Activated CD4-positive, alpha-beta T cell treated with anti-CD3 and anti-CD28 coated beads, Interleukin-2, amount 10 ng/mL, durations not matched to agents 24 days and 14 days (primary cell): ENCODE measurements around the gene PAQR8. TPM values are rescaled to one million over a fixed set of nuclear protein-coding genes. Genes with fewer than 3 reads are reported as not detected.
"Not testable (repeated sequence)": the region's sequence is repeated elsewhere in the genome, so short reads cannot be mapped to it uniquely, and the experiment has no call there.

Experiments used
- DNase-seq: peaks from one replicate; pipeline ENCODE4 v3.0.0; 2022
- H3K27ac Mint-ChIP-seq: one replicate; pipeline ENCODE4 v1.8.0; 2022; ENCODE audit warnings: mild to moderate bottlenecking, mixed read lengths
- H3K27me3 Mint-ChIP-seq: one replicate; pipeline ENCODE4 v1.8.0; 2022; ENCODE audit warnings: mixed read lengths
- H3K36me3 Mint-ChIP-seq: one replicate; pipeline ENCODE4 v1.8.0; 2022; ENCODE audit warnings: low read depth, mild to moderate bottlenecking, mixed read lengths
- H3K4me1 Mint-ChIP-seq: one replicate; pipeline ENCODE4 v1.8.0; 2021; ENCODE audit warnings: mixed read lengths
- H3K4me3 Mint-ChIP-seq: one replicate; pipeline ENCODE4 v1.8.0; 2022; ENCODE audit warnings: mild to moderate bottlenecking, moderate library complexity, mixed read lengths
- H3K9me3 Mint-ChIP-seq: one replicate; pipeline ENCODE4 v1.8.0; 2021; ENCODE audit warnings: mixed read lengths
- intact Hi-C: fragments of 100-400 bp; cut with micrococcal nuclease; formaldehyde crosslinking; loops from one replicate; pipeline ENCODE4 v1.15.1; 2023
- total RNA-seq: library from RNA; stranded (reverse); gene quantifications from 2 replicates; pipeline ENCODE4 v1.2.3, GENCODE V29; 2022

PAQR8 gene
- total RNA-seq, 1 donor from 2014 or later = 4.8 TPM

- Mint-ChIP-seq H3K4me3 (no peak overlapping the region), H3K27ac (no peak overlapping the region), H3K27me3 (peaks cover 13% of the 10 kb centered on the region), H3K4me1 (peaks cover 25% of the 10 kb centered on the region), H3K9me3 (no peaks in the 10 kb centered on the region), H3K36me3 (no peaks in the 10 kb centered on the region)
- intact Hi-C loops = loop anchor here (1.0 to 2.0 kb wide), 2 partner anchors 183 to 247 kb away; no protein-coding TSS in a partner anchor
- no peak for DNase-seq
Observed at GRCh38 chr6:52415917-52416628, 54.1 kb downstream of the PAQR8 start.

GRCh38 chr6:52416629-52417151 lies 54.7 kb downstream of the PAQR8 start:
- Mint-ChIP-seq H3K27me3 (peaks cover 13% of the 10 kb centered on the region), H3K4me3 (no peak overlapping the region), H3K4me1 (peaks cover 25% of the 10 kb centered on the region), H3K27ac (no peak overlapping the region), H3K36me3 (no peaks in the 10 kb centered on the region), H3K9me3 (no peaks in the 10 kb centered on the region)
- peak; percentile 87 for DNase-seq
- intact Hi-C loops = loop anchor here (1.0 to 2.0 kb wide), 2 partner anchors 182 to 247 kb away; no protein-coding TSS in a partner anchor

- H3K9me3 Mint-ChIP-seq = no peaks in the 10 kb centered on the region
- peaks cover 9% of the 10 kb centered on the region for H3K27me3 Mint-ChIP-seq
- H3K4me1 Mint-ChIP-seq = peaks cover 25% of the 10 kb centered on the region
- no peak for DNase-seq
- H3K4me3 Mint-ChIP-seq = no peak overlapping the region
- intact Hi-C loops = loop anchor here (2.0 kb wide), 1 partner anchor 181 kb away; no protein-coding TSS in a partner anchor
- H3K27ac Mint-ChIP-seq = no peak overlapping the region
- no peaks in the 10 kb centered on the region for H3K36me3 Mint-ChIP-seq
Observed at GRCh38 chr6:52417675-52418111, 55.7 kb downstream of the PAQR8 start.

- Mint-ChIP-seq H3K36me3 (no peaks in the 10 kb centered on the region), H3K9me3 (no peaks in the 10 kb centered on the region), H3K4me3 (no peak overlapping the region), H3K27ac (no peak overlapping the region), H3K27me3 (peaks cover 12% of the 10 kb centered on the region), H3K4me1 (peaks cover 25% of the 10 kb centered on the region)
- intact Hi-C loops = no loop called here
- DNase-seq = no peak
Observed at GRCh38 chr6:52418606-52419005, 56.7 kb downstream of the PAQR8 start.

DNA sequence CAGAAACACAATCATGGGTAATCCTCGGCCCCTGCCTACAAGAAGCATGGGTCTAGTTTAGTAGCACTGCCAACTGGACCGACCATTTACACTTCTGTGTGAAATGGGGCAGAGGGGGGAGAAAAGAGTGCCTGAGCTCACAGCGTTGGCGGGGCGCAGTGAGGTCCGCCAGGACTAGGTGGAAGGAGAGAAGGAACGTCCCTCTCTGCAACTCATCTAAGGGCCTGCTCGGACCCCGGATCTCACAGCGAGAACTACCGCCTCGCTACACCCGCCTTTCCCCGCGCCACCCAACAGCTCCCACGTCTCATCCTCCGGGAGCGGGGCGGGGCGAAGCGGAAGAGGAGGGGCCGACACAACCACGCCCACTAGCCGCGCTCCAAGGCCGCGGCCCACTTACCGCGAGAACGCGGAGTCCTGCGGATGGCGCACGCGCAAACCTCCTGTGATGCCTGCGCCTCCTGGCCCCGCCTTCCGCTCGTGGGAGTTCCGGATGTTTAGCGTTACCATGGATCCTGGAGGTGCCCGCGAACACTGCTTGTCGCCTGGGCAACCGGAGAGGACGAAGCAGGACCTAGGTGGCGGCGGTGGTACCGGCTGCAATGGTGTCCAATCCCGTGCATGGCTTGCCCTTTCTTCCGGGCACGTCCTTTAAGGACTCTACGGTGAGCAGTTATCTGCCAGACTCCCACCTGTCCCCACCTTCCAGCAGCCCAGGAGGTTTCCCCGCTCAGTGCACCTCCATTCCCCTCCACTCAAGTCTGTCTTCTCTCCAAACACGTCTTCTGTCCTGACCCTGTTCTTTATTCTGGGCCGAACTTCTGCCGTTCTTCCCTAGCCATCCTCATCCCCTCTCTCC lies 58.1 kb downstream of the PAQR8 start, which contains the start of gene EFHC1:
TSS of gene EFHC1 (plus strand) at position 534 of the 859 bp plus-strand sequence. CDS start at position 603, 69 bp downstream.
- Mint-ChIP-seq H3K4me3 (no peak within 1 kb of the TSS), H3K36me3 (no peaks in the 10 kb centered on the region), H3K27ac (no peak within 1 kb of the TSS), H3K4me1 (peaks cover 23% of the 10 kb centered on the region), H3K9me3 (no peaks in the 10 kb centered on the region), H3K27me3 (peaks cover 11% of the 10 kb centered on the region)
- DNase-seq = peak; percentile 100
- intact Hi-C loops = loop anchor here (1.0 to 2.0 kb wide), 7 partner anchors 21 to 645 kb away; partner anchors contain the start of genes FBXO9, GSTA4 and MCM3

- intact Hi-C loops = loop anchor here (1.0 to 2.0 kb wide), 7 partner anchors 22 to 644 kb away; partner anchors contain the start of genes FBXO9, GSTA4 and MCM3
- no peak overlapping the region for H3K27ac Mint-ChIP-seq
Observed at GRCh38 chr6:52420668-52421358, 58.9 kb downstream of the PAQR8 start.

DNA sequence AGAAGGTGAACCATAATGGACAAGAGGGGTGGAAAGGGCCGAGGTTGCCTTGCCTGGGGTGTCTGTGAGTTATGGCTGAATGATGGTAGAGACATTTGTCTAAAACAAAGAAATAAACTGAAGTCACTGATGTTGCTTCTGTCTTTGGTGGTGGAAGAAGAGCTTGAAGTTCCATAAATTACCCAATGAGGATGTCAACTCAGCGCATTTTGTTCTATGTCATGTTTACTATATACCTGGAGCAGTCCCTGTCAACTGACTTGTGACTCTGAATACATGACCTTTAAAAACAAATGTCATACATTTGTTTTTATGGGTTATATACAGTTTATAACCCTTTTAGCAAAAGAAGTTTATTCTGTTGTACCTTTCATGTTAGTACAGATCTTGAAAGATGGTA lies 60.2 kb downstream of the PAQR8 start:
- intact Hi-C loops = no loop called here
- no peak for DNase-seq
- peaks cover 11% of the 10 kb centered on the region for H3K27me3 Mint-ChIP-seq

More at GRCh38 chr6:52420668-52421358, 58.9 kb downstream of the PAQR8 start:
- no peaks in the 10 kb centered on the region for H3K9me3 Mint-ChIP-seq
- peaks cover 11% of the 10 kb centered on the region for H3K27me3 Mint-ChIP-seq
- H3K4me3 Mint-ChIP-seq = no peak overlapping the region
- H3K36me3 Mint-ChIP-seq = no peaks in the 10 kb centered on the region
- H3K4me1 Mint-ChIP-seq = peaks cover 17% of the 10 kb centered on the region
- DNase-seq = no peak

GRCh38 chr6:52423448-52423847 lies 61.5 kb downstream of the PAQR8 start:
- intact Hi-C loops = no loop called here
- Mint-ChIP-seq H3K9me3 (no peaks in the 10 kb centered on the region), H3K27ac (no peak overlapping the region), H3K36me3 (no peaks in the 10 kb centered on the region), H3K4me1 (peaks cover 7% of the 10 kb centered on the region), H3K27me3 (peaks cover 9% of the 10 kb centered on the region), H3K4me3 (no peak overlapping the region)
- no peak for DNase-seq

More for the DNA sequence above, 60.2 kb downstream of the PAQR8 start:
- Mint-ChIP-seq H3K27ac (no peak overlapping the region), H3K4me3 (no peak overlapping the region), H3K4me1 (peaks cover 10% of the 10 kb centered on the region), H3K9me3 (no peaks in the 10 kb centered on the region), H3K36me3 (no peaks in the 10 kb centered on the region)

DNA sequence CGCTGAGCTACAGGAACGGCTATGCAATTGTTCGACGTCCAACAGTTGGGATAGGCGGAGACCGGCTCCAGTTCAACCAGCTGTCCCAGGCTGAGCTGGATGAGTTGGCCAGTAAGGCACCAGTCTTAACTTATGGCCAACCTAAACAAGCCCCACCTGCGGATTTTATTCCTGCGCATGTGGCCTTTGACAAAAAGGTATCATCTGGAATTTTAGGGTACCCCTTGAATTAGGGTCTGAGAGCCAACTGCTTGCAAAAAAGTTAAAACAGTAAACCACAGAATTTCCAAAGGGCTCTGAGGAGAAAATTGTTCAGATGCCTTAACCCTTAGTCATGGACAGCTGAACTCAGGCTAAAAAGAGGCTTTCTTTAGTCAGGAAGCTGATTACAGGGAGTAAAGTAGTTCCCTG lies 62.0 kb downstream of the PAQR8 start:
- peaks cover 7% of the 10 kb centered on the region for H3K4me1 Mint-ChIP-seq
- no peak for DNase-seq
- no peak overlapping the region for H3K27ac Mint-ChIP-seq
- no peak overlapping the region for H3K4me3 Mint-ChIP-seq
- intact Hi-C loops = no loop called here
- H3K27me3 Mint-ChIP-seq = peaks cover 10% of the 10 kb centered on the region
- H3K36me3 Mint-ChIP-seq = no peaks in the 10 kb centered on the region
- H3K9me3 Mint-ChIP-seq = no peaks in the 10 kb centered on the region

DNA sequence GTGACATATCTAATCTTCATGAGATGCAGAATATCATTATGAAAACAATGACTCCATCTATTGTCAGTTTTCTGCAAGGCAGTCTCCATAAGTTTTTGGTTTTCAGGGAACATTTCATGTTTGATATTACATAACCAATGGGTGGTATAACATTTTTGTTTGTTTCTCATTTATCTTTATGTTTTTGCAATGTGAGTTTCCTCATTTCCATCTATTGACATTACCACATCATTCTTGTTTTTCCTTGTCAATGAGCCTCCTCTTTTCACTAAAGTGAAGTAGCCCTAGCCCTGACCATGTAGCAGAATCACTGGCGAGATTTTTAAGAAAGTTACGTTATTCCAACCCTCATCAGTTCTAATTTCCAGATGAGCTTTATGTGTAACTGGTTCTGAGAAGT lies 62.6 kb downstream of the PAQR8 start:
- no peaks in the 10 kb centered on the region for H3K36me3 Mint-ChIP-seq
- intact Hi-C loops = no loop called here
- no peak for DNase-seq
- peaks cover 13% of the 10 kb centered on the region for H3K27me3 Mint-ChIP-seq
- no peak overlapping the region for H3K4me3 Mint-ChIP-seq
- no peak overlapping the region for H3K27ac Mint-ChIP-seq
- H3K9me3 Mint-ChIP-seq = no peaks in the 10 kb centered on the region
- peaks cover 3% of the 10 kb centered on the region for H3K4me1 Mint-ChIP-seq

- Mint-ChIP-seq H3K36me3 (no peaks in the 10 kb centered on the region), H3K4me3 (no peak overlapping the region), H3K27ac (no peak overlapping the region), H3K9me3 (peaks cover 4% of the 10 kb centered on the region), H3K4me1 (peaks cover 4% of the 10 kb centered on the region), H3K27me3 (peaks cover 16% of the 10 kb centered on the region)
- DNase-seq = no peak
- intact Hi-C loops = no loop called here
Observed at GRCh38 chr6:52426667-52427066, 64.7 kb downstream of the PAQR8 start.

DNA sequence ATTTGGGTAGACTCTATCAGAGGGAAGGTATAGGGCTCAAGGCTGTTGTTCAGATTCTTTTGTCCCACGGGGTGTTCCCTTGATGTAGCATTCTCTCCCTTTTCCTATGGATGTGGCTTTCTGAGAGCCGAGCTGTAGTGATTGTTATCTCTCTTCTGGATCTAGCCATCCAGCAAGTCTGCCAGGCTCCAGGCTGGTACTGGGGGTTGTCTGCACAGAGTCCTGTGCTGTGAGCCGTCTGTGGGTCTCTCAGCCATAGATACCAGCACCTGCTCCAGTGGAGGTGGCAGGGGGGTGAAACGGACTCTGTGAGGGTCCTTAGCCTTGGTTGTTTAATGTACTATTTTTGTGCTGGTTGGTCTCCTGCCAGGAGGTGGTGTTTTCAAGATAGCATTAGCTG lies 71.3 kb downstream of the PAQR8 start:
- intact Hi-C loops, DNase-seq, H3K4me3 Mint-ChIP-seq, H3K27ac Mint-ChIP-seq, H3K9me3 Mint-ChIP-seq, H3K36me3 Mint-ChIP-seq, H3K4me1 Mint-ChIP-seq: not testable (repeated sequence)
- H3K27me3 Mint-ChIP-seq = peaks cover 10% of the 10 kb centered on the region

DNA sequence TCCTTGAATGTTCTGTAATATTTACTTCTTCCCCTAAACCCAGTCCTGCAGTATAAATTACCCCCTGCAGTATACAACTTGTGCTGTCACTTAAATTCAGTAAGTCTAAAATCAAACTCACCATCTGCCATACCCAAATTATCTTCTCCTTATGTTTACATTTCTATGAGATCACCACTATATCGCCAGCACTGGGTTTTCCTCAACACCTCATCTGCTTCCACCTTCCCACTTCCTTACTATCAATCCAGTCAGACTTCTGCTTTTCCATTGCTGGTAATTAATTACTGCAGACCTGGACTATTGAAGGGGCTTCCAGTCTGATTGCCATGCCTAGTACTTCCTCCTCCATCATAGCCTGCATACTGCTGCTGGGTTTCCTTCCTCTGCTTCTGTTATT lies 73.4 kb downstream of the PAQR8 start:
- Mint-ChIP-seq H3K36me3 (no peaks in the 10 kb centered on the region), H3K9me3 (peaks cover 4% of the 10 kb centered on the region), H3K27ac (no peak overlapping the region), H3K4me1 (peaks cover 4% of the 10 kb centered on the region), H3K4me3 (no peak overlapping the region), H3K27me3 (peaks cover 3% of the 10 kb centered on the region)
- no peak for DNase-seq
- intact Hi-C loops = no loop called here
